ENCODE data around the gene USP12.
"Not testable (repeated sequence)": the region's sequence is repeated elsewhere in the genome, so short reads cannot be mapped to it uniquely, and the experiment has no call there.

The USP12 gene

DNA sequence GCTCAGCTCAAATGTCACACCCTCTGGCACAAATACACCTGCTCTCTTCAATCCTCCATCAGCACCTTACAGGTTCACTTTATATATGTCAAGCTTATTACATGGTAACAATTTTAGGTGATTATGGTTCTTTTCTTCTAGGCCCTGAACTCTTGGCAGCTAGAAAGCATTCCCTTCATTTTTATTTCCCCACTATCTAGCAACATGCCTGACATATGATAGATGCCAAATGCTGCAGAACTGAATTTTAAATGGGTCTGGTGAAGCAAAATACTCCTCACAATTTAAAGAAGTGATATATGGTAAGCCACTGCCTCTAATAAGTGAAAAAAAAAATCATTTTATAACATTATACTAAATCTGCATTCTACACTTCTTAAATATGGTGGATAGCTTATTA is 95.2 kb downstream of the USP12 start:
- no peak for DNase-seq (ENCODE audit: low read depth)

GRCh38 chr13:27073186-27073585 is 98.4 kb downstream of the USP12 start:
- DNase-seq (ENCODE audit: low read depth) = no peak

DNA sequence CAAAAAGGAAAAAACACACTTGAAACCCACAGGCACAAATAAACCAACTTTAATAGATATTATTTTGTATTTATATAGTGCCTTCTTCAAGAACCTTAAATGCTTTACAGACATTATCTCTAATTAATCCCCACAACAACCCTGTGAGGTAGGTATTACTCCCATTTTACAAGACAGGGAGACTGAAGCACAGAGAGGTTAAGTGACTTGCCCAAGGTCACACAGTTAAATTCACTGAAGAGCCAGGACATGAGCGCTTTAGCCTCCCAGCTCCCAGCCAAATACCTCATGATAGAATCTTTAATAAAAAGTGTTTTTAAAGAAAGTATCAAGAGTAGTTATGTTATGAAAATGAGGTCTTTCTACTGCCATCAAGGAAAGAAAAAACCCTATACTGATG is 105.5 kb downstream of the USP12 start:
- not testable (repeated sequence) for DNase-seq (ENCODE audit: low read depth)

DNA sequence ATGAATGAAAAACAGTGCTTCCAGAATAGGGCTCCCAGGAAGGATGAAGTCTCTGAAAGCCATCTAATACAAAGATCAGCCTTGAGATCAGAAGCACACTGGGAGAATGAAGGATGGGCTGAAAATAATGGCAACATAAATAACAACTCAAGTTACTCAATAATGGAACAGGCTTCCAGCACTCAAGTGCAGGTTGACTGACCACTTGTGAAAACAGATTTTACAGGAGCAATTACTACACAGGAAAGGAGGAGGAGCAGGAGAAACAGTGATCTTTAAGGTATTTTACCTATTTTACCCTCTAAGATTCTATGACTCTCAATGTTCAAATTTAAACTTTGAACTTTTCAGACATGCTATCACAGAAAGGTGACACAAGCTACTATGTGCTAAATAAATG is 106.0 kb downstream of the USP12 start:
- no peak for DNase-seq (ENCODE audit: low read depth)

- DNase-seq (ENCODE audit: low read depth) = no peak
Observed at GRCh38 chr13:27064252-27064995, 107.2 kb downstream of the USP12 start.

GRCh38 chr13:27057817-27058216 is 113.8 kb downstream of the USP12 start:
- DNase-seq (ENCODE audit: low read depth) = no peak

DNA sequence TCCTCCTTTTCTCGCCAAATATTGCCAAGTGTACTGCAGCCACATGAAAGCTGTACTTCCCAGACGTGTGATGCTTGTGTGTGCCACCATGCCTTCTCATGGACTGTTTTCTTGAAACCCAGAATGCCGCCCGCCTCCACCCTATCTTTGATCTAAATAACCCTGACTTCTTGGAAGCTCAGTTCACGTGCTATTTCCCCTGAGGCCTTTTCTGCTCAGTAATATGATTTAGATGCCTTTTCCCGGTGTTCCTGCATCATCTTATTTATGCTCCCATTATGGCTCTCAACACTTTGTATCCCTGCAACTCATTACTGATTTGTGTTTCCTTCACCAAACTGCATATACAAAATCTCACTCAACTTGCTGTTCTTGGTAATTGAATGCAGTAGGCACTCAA is 116.1 kb downstream of the USP12 start:
- no peak for DNase-seq (ENCODE audit: low read depth)

DNA sequence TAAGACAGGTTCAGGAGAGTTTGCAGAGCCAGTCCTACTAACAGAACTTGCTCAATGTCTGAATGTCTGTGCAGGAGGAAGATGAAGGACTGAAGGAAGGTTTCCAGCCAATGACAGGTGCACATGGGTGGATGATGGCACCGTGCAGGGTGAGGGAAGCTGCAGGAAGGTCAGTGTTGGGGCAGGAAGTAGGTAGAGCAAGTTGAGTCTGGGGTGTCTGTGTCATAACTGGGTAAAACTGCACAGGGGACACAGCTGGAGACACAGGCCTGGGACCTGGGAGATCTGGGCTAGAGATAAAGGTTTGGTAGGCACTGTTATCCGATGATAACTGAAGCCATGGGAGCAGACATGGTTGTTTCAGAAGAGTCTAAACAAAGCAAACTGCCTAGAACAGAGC is 116.9 kb downstream of the USP12 start:
- no peak for DNase-seq (ENCODE audit: low read depth)

GRCh38 chr13:27053902-27054595 is 117.6 kb downstream of the USP12 start:
- no peak for DNase-seq (ENCODE audit: low read depth)

DNA sequence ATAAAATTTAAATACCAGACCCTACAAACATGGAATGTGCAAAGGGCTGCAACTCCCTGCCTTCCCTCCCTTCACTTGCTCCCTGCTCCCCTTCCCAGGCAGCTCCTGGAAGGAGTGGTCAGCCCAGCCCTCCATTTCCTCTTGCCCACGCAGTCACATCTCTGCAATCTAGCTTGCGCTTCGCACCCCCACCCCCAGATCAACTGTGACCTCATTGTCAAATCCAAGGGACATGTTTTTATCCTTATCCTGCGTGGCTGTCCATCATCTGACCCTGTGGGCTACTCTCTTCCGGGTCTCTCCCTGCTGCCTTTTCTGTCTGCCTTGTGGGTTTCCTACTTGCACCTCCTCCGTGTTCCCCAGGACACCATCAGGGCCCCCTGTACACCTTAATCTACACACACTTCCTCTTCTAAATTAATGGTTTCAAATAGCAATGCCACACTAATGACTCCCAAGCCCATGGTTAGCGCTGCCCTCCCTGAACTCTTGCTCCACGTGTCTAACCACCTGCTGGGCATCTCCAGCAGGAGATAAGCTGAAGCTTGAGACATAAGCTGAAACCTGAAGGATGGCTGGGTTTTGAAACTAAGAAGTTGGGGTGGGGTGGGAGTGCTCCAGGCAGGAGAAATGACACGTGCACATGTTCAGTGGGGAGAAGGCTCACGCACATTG is 118.3 kb downstream of the USP12 start:
- no peak for DNase-seq (ENCODE audit: low read depth)

DNA sequence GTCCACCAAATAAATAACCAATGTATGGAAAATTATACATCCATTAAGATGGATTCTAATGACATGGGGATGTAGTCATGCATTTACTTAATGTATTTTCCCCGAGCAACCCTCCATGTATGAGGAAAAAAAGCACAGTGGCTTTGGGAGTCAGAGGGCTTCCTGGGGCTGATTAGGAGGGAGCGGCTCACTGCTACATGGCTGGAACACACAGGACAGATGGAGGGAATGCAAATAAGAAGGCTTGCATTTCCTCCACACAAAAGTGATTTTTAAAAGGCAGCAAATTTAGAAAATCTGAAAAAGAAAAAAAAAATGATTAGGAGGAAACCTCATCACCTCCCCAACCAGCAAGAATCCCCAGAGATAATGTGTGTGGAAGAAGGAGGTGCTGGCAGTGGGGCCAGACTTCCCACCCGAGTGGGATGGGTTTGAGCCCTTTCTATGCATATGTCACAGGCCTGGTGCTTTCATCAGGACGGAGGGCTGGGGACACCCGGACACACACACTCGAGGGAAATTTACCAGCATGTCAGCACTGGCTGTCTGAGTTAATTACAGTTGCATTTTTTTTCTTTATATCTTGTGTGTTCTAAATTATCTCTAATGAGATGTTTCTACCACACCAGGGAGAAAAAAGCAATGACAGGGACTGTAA is 118.9 kb downstream of the USP12 start:
- no peak for DNase-seq (ENCODE audit: low read depth)

DNA sequence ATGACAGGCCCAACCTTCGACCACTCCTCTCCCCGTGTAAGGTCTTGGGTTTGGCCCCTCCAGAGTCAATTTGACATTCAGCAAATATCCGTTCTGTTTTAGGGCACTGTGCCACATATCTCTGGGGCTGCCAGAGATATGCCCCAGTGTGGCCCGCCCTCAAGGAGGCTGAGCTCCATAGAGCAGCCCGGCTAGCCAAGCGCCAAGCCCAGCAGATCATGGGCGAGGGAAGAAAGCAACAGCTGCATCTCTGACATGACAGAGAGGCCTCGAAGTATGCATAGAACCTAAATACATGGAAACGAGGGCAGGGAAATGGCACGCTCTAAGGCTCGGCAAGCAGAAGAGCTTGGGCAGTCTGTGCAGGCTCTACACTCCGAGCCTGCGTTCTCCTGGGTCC is 124.5 kb downstream of the USP12 start:
- no peak for DNase-seq (ENCODE audit: low read depth)

GRCh38 chr13:27044837-27045570 is 126.6 kb downstream of the USP12 start:
- DNase-seq (ENCODE audit: low read depth) = no peak

GRCh38 chr13:27043013-27043412 is 128.6 kb downstream of the USP12 start:
- DNase-seq (ENCODE audit: low read depth) = no peak

DNA sequence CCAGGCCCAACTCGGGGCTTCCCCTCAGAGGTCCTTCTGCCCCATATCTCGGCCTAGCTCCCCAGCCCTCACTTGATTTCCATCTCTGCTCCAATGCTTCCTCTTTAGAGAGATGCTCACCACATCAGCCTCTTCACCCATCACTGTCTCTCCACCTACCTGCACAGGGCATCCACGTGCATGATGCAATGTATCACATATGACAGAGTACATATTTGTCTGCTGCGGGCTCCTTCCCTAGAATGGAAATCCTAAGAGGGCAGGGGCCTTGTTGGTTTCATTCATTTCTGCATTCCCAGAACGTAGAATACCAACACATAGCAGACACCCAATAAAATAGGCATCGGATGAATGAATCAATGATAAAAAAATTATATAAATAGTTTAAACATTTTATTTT is 130.3 kb downstream of the USP12 start:
- no peak for DNase-seq (ENCODE audit: low read depth)

DNA sequence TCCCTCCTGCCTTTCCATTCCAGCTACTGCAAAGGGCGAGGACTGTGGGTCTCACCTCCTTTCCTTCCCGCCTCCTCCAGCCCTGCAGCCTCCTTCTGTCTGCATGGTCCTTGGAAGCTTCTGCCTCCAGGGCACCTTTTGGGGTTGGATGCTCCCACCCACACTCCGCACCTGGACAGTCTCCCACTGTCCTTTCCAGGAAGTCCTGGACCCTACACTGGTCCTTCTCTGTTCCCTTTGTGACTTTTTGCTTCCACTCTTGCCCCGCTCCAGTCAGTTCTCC is 130.8 kb downstream of the USP12 start:
- no peak for DNase-seq (ENCODE audit: low read depth)

- DNase-seq (ENCODE audit: low read depth) = no peak
Observed at GRCh38 chr13:27039171-27039701, 132.4 kb downstream of the USP12 start.

DNA sequence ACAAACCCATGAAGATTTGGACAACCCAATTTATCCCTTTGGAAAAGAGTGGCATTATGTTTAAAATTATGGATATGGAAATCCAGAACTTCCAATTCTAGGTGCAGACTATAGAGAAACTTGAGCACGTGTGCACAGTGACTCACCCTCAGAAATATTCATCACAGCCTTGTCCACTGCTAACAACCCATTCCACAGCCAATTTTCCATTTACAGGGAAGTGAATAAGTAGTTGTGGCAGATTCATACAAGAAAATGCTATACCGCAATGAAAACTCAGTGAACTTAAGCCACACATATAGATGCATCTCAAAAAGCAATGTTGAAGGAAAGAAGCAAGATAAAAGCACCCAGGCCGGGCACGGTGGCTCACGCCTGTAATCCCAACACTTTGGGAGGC is 133.3 kb downstream of the USP12 start:
- no peak for DNase-seq (ENCODE audit: low read depth)

DNA sequence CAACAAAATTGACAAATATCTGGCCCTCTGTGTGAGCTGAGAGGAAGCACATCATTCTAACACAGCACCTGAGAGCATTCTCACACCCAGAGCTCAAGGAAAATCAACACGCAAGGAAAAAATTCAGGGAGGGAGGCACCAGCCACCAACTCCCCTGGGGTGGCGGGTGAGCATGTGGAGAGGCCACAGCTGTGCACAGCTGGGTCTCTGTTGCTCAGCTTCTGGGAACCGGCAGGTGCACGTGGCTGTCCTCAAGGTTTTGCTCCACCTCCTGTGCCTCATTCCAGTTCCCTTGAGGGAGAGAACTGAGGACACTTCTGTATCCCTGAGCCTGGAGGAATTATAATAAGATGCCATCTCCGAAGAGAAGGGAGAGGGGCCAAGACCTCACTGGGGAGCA is 134.0 kb downstream of the USP12 start:
- no peak for DNase-seq (ENCODE audit: low read depth)

- DNase-seq (ENCODE audit: low read depth) = no peak
Observed at GRCh38 chr13:27037171-27037570, 134.4 kb downstream of the USP12 start.

GRCh38 chr13:27036236-27036981 is 135.2 kb downstream of the USP12 start:
- DNase-seq (ENCODE audit: low read depth) = no peak

Data from activated T-helper 1 cell treated with Interleukin-2 at 50 U/mL for 16 hours (primary cell).